Renal cortical epithelial cell (primary cell): ENCODE measurements around the gene ACE. TPM values are rescaled to one million over a fixed set of nuclear protein-coding genes. Genes with fewer than 3 reads are reported as not detected.

Experiments
- DNase-seq: peaks from one replicate; pipeline ENCODE4 v3.0.0-alpha.2; 2011; ENCODE audit warnings: low read depth
- total RNA-seq: library from RNA; depleted of rRNA; stranded (reverse); fragments of >200 nt; gene quantifications from 2 replicates; pipeline ENCODE4 v1.2.3, GENCODE V29; 2014

ACE gene
- total RNA-seq, 1 donor from 2014 or later: 0.55 TPM

- DNase-seq: no peak
These were observed 2.0 kb upstream of the ACE start for GRCh38 chr17:63474586-63475460.

- no peak for DNase-seq
These were observed 1.1 kb upstream of the ACE start for GRCh38 chr17:63475491-63476412.

GRCh38 chr17:63476459-63476853, 405 bp upstream of the ACE start:
- no peak for DNase-seq

GRCh38 chr17:63477480-63478440, 899 bp downstream of the ACE start:
- no peak for DNase-seq

- DNase-seq: peak; percentile 80
These were observed 2.1 kb downstream of the ACE start for GRCh38 chr17:63478814-63479494.

- DNase-seq: no peak
These were observed 2.8 kb downstream of the ACE start for GRCh38 chr17:63479495-63480184.

- no peak for DNase-seq
These were observed 3.4 kb downstream of the ACE start for GRCh38 chr17:63480192-63480784.

- no peak for DNase-seq
These were observed 4.1 kb downstream of the ACE start for GRCh38 chr17:63480826-63481487.

GRCh38 chr17:63481488-63481870, 4.6 kb downstream of the ACE start:
- DNase-seq: no peak

GRCh38 chr17:63482509-63482908, 5.6 kb downstream of the ACE start:
- no peak for DNase-seq

GRCh38 chr17:63483038-63483437, 6.2 kb downstream of the ACE start:
- DNase-seq: no peak

GRCh38 chr17:63483655-63484575, 7.1 kb downstream of the ACE start:
- DNase-seq: no peak

GRCh38 chr17:63486317-63487013, 9.6 kb downstream of the ACE start:
- DNase-seq: no peak

- DNase-seq: no peak
These were observed 10.1 kb downstream of the ACE start for GRCh38 chr17:63487014-63487339.

GRCh38 chr17:63488851-63489250, 12.0 kb downstream of the ACE start:
- DNase-seq: no peak

- no peak for DNase-seq
These were observed 12.4 kb downstream of the ACE start for GRCh38 chr17:63489291-63489690.

- no peak for DNase-seq
These were observed 13.5 kb downstream of the ACE start for GRCh38 chr17:63490329-63490728.
